ENCODE measurements around the gene EXOSC3. TPM values are rescaled to one million over a fixed set of nuclear protein-coding genes. Genes with fewer than 3 reads are reported as not detected.
A peak's percentile ranks its signal among the peaks of the same experiment; 100 is the strongest.
"Not testable (repeated sequence)": the region's sequence is repeated elsewhere in the genome, so short reads cannot be mapped to it uniquely, and the experiment has no call there.

EXOSC3 gene
- 17.9 TPM for total RNA-seq
- long read RNA-seq, transcript EXOSC3-202 (3 exons, 768 nt): major isoform, 5 of 12 reads
- long read RNA-seq, partial matches to known transcripts: 0 of 12 reads
- long read RNA-seq, other reads (novel, unspliced or antisense): 3 of 12 reads

DNA sequence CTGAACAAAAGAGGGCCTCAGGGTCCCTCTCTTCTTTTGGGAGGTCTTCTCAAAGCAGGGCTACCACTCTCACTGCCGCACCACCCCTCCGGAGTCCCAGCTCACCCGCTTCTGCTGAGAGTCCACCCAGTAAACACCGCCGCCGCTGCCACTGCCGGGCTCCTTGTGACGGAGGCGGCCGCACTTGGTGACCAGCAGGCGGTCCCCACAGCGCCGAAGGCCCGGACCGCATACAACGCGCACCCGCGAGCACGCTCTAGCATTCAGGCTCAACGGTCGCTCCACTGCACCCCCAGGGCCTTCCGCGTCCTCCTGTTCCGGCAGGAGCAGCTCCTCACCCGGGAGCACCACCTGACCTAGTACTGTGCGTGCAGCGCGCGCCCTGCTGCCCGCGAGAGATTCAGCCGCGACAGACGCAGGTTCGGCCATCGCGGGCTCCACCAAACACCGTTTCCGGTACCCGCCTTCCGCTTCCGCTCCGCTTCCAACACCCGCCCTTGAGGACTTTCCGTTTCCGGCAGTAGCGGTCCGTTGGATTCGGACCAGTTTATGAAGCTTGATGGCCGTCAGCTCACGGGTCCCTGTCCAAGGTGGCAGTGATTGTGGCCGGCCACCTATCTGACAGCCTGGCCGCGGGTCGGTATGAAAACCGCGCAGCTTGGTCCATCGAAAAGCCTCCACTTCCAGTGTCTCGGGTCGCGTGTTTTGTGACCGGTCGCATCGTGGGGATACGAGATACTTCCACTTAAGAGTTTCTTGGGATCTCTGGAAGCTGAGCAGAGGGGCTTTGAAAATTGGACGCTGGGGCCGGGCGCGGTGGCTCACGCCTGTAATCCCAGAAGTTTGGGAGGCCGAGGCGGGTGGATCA lies at the start of gene EXOSC3:
Gene EXOSC3, minus strand, starts transcription at position 449 of the 868 bp plus-strand sequence. Its CDS starts 20 bp downstream, at position 429.
- DNase-seq: peak; percentile 91
- peak; percentile 98 for ATAC-seq
- intact Hi-C loops (cut with micrococcal nuclease): no loop called here

DNA sequence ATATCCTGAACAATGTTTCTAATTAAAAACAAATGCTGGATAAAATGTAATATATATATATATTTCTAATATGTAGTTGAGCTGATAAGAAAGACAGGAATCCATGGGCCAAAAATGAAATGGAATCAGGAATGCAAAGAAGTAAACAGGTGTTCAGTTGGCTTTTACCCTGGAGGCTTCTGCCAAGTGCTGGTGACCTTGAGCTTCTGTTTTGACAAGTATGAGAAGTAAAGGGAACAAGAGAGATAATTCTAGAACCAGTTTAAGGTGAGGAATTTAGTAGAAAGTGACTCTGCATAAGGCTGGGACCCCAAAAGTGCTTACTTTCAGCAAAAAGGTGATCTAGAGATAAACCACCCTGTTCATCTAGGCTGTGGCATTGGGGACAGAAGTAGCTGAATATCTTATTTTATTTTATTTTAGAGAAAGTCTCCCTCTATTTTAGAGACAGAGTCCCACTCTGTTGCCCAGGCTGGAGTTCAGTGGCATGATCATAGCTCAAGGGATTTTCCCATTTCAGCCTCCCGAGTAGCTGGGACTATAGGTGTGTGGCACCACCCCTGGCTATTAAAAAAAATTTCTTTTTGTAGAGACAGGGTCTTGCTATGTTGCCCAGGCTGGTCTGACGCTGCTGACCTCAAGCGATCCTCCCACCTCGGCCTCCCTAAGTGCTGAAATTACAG lies 42.8 kb upstream of the EXOSC3 start:
- no peak for DNase-seq
- ATAC-seq: no peak
- intact Hi-C loops (cut with micrococcal nuclease): no loop called here

GRCh38 chr9:37825174-37825573 lies 40.3 kb upstream of the EXOSC3 start:
- ATAC-seq; DNase-seq; intact Hi-C loops (cut with micrococcal nuclease): not testable (repeated sequence)

DNA sequence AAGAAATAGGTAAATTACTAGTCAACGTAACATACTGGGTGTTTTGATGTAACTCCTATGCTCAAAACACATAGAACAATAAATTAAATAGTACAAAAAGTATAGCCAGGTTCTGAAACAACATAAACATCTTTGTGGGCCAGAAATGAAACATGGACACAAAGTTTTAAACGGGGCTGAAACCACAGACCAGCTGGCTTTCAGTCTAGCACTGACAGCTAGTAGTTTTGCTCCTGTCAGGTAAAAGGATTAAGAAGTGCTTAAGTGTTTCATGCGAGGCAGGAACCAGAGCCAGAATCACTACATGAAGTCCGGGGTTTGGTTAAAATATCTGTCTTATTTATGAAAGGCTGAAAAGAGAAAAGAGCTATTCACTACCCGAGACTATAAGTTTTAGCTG lies 35.3 kb upstream of the EXOSC3 start:
- intact Hi-C loops (cut with micrococcal nuclease): no loop called here
- DNase-seq (no peak), ATAC-seq (no peak)

DNA sequence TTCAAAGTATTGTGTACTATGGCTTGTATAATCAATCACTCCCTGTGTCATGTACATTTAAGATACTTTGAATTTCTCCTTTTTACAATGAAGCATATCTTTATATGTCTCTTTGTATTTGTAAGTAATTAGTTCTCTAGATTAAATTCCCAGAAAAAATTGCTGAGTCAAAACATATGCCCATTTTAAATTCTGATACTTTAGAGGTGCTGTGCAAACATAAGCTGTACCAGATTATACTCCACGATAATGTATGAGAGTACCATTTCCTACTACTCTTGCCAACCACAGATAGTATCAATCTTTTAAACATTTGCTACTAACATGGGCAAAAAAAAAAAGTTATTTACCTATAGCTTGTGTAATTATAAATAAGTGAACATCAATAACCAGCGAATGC lies 34.0 kb upstream of the EXOSC3 start:
- intact Hi-C loops (cut with micrococcal nuclease): no loop called here
- no peak for DNase-seq
- no peak for ATAC-seq

DNA sequence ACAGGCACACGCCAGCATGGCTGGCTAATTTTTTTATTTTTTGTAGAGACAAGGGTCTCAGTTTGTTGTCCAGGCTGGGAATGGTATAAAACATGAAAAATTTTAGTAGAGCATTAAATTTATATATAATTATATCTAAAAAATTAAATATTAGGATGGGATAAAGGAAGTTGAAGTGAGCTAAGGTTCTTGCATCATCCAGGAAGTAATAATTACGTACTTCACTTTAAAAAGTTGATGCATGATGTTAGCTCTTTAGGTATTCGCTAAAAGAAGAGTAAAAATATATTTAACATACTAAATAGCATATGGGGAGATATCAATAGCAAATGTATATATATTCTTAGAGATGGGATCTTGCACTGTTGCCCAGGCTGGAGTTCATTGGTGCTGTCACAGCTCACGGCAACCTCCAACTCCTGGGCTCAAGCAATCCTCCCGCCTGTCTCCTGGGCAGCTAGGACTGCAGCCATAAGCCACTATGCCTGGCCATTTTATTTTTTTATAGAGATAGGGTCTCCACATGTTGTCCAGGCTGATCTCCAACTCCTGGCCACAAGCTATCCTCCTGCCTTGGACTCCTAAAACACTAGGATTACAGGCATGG lies 28.0 kb upstream of the EXOSC3 start:
- DNase-seq (no peak), ATAC-seq (no peak)
- intact Hi-C loops (cut with micrococcal nuclease): no loop called here

- intact Hi-C loops (cut with micrococcal nuclease): no loop called here
- DNase-seq (no peak), ATAC-seq (no peak)
Observed at GRCh38 chr9:37811906-37812476, 27.1 kb upstream of the EXOSC3 start.

GRCh38 chr9:37809676-37810075 lies 24.8 kb upstream of the EXOSC3 start:
- ATAC-seq; intact Hi-C loops (cut with micrococcal nuclease); DNase-seq: not testable (repeated sequence)

DNA sequence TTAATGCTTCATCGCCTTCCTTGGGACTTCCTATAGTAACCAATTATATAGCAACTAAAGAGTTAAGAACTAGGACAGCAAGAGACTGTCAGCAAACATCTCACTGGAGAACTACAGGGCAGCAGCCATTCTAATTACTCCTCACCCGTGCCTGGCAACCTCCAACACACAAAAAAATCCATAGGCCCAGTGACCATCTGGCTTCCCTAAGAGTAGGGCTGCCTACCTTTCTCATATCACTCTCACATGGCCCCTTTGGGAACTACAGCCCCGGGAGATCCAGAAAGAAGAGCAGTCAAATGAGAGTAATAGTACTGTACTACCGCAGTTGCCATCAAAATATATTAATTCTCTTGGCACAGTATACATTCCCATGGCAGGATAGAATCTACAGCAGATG lies 21.4 kb upstream of the EXOSC3 start:
- no peak for ATAC-seq
- intact Hi-C loops (cut with micrococcal nuclease): no loop called here

GRCh38 chr9:37801959-37802711 lies 17.3 kb upstream of the EXOSC3 start:
- intact Hi-C loops (cut with micrococcal nuclease): no loop called here
- no peak for ATAC-seq
- no peak for DNase-seq

More for the DNA sequence above, 21.4 kb upstream of the EXOSC3 start:
- DNase-seq: no peak

DNA sequence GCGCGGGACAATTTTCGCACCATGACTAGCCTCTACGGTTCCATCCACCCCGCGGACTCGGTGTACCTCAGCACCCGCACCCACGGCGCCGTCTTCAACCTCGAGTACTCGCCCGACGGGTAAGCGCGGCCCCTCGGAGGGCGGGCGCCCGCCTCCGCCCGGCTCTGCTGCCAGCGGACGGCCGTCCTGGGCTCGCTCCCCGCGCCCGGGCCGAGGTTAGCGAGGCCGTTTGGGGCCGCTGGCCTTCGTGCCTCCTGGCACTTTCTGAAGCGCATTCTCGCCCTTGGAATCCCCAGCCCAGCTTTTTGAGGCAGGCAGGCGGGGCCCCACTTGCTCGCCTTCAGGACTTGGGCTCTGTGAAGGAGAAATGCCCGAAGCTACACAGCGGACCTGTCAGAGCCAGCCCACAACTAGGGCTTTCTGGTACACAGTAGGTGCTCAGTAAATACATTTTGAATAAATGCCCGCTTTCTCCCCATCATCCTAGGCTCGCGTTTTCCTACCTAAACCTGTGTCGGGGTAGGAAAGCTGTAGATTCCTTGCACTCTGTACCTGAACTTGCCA lies 16.5 kb upstream of the EXOSC3 start:
- peak; percentile 39 for DNase-seq
- peak; percentile 33 for ATAC-seq
- intact Hi-C loops (cut with micrococcal nuclease): no loop called here

DNA sequence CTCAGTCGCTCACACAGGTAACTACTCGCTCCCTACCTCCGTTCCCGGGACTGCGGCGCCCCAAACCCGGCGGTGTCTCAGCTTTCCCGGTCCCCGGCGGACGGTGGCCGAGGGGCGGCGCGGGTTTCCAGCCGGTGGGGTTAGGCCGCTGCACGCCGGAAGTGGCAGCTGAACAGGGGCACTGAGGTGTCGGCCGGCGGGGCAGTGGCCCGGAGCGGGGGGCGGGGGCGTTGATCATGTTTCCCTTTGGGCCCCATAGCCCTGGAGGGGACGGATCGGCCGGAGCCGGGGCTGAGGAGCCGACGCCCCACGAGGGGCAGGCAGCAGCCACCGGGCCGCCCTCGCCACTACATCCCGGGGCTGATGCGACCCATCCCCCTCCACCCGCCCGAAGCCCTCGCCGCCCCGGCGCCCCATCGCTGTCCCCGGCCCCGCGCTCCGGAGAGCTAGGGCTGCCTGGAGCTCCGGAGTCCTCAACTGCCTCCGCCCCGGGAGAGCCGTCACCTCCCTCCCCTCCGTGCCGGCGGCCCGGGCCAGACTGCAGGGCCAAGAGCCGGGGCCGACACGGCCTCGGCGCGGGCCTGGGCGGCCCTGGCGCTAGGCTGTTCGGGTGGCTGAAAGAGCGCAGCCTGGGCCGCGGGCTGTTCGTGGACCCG lies 15.9 kb upstream of the EXOSC3 start, which contains the start of gene DCAF10:
Gene DCAF10, plus strand, starts transcription at position 167 of the 656 bp plus-strand sequence. Its CDS starts 70 bp downstream, at position 237.
- peak; percentile 91 for DNase-seq
- peak; percentile 97 for ATAC-seq
- intact Hi-C loops (cut with micrococcal nuclease): no loop called here

DNA sequence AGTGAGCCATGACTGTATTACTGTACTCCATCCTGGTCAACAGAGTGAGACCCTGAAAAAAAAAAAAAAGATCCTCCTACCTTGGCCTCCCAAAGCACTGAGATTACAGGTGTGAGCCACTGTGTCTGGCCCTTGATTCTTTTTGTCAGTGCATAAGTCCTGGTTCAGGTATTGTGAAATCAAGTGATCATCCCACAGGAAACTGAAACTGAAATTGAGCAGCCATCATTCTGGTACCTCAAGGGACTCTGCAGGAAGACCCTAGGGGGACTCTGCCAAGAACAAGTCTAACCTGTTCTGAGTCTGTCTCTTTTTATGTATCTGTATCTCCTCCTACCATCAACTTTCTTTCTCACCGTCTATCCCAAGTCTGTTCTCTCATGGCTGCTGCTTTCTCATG lies 13.8 kb upstream of the EXOSC3 start:
- ATAC-seq (no peak), DNase-seq (no peak)
- intact Hi-C loops (cut with micrococcal nuclease): no loop called here

DNA sequence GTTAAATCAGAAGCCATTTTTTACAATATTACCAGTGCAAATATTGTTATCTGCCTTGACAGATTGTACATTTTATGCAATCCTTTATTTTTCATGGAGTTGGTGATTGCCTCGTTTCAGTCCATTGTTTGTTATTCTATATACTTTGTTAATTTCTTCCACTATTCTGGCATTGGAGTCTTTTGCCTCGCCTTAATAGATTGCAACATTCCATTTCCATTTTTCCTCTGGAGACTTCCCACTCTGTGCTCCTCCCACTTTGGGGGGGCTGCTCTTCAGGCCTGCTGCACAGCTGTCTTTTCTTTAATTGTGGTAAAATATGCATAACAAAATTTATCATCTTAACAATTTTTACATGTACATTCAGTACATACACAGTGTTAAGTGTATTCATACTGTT lies 11.4 kb upstream of the EXOSC3 start:
- intact Hi-C loops (cut with micrococcal nuclease): no loop called here

GRCh38 chr9:37792122-37792521 lies 7.3 kb upstream of the EXOSC3 start:
- ATAC-seq (no peak), DNase-seq (no peak)
- intact Hi-C loops (cut with micrococcal nuclease): no loop called here

More for the DNA sequence above, 11.4 kb upstream of the EXOSC3 start:
- ATAC-seq: no peak
- DNase-seq: no peak

- intact Hi-C loops (cut with micrococcal nuclease): no loop called here
- DNase-seq (no peak), ATAC-seq (no peak)
Observed at GRCh38 chr9:37790096-37790495, 5.2 kb upstream of the EXOSC3 start.

- ATAC-seq (no peak), DNase-seq (no peak)
- intact Hi-C loops (cut with micrococcal nuclease): no loop called here
Observed at GRCh38 chr9:37788332-37788731, 3.5 kb upstream of the EXOSC3 start.

- intact Hi-C loops (cut with micrococcal nuclease): no loop called here
- ATAC-seq: no peak
- DNase-seq: peak; percentile 31
Observed at GRCh38 chr9:37787059-37787458, 2.2 kb upstream of the EXOSC3 start.
